Uterus (tissue), 4 donors: Measurements from ENCODE around the gene SPEG. TPM values are rescaled to one million over a fixed set of nuclear protein-coding genes. Genes with fewer than 3 reads are reported as not detected.
A peak's percentile ranks its signal among the peaks of the same experiment; 100 is the strongest.
"Not testable (repeated sequence)": the region's sequence is repeated elsewhere in the genome, so short reads cannot be mapped to it uniquely, and the experiment has no call there.

Source experiments
- DNase-seq, 2 donors: peaks; one replicate each; pipeline ENCODE4 v3.0.0-alpha.2; 2019 to 2020
- H3K27ac ChIP-seq, 2 donors: fragments of 200-600 bp; sonication (generic); 1 replicate in 1 of 2; 2 replicates in 1 of 2; pipeline ENCODE4 v1.5.1; 2016 to 2018
- H3K27me3 ChIP-seq, 2 donors: fragments of 200-600 bp; sonication (generic); one replicate each; pipeline ENCODE4 v1.5.1; 2018 to 2019; ENCODE audit warnings: control low read depth in 1 of 2
- H3K36me3 ChIP-seq, 2 donors: fragments of 200-600 bp; sonication (generic); one replicate each; pipeline ENCODE4 v1.5.1; 2019; ENCODE audit warnings: control low read depth in 1 of 2
- H3K4me1 ChIP-seq, 2 donors: fragments of 200-600 bp; sonication (generic); one replicate each; pipeline ENCODE4 v1.5.1; 2018 to 2019; ENCODE audit warnings: control low read depth in 1 of 2
- H3K4me3 ChIP-seq, 2 donors: fragments of 200-600 bp; sonication (generic); 1 replicate in 1 of 2; 2 replicates in 1 of 2; pipeline ENCODE4 v1.5.1; 2018 to 2019; ENCODE audit warnings: mild to moderate bottlenecking in 1 of 2
- H3K9me3 ChIP-seq, 2 donors: fragments of 200-600 bp; sonication (generic); one replicate each; pipeline ENCODE4 v1.5.1; 2019; ENCODE audit warnings: control low read depth in 1 of 2
- POLR2A ChIP-seq, 2 donors: fragments of 450-650 bp; IDR thresholded peaks; one replicate each; pipeline ENCODE4 v1.6.1; 2016; ENCODE audit warnings: antibody characterized with exemption in 2 of 2, mild to moderate bottlenecking in 1 of 2, moderate library complexity in 1 of 2
- intact Hi-C: fragments of 100-400 bp; cut with DNase I; formaldehyde crosslinking; loops from one replicate; pipeline ENCODE4 v1.15.1; 2023; ENCODE audit warnings: low total_unique reads
- total RNA-seq, 4 donors: library from RNA; depleted of rRNA in 3 of 4; stranded (reverse); fragments of >200 nt in 3 of 4; gene quantifications; one replicate each; pipeline versions ENCODE4 v1.1.0 to v1.2.4, GENCODE V29; 2014 to 2023
- TF ChIP-seq, protein P1 (sequence below), 4 experiments: fragments of 200-600 bp in 2 of 4; fragments of 450-650 bp in 2 of 4; sonication (generic) in 2 of 4; IDR thresholded peaks; one replicate each; pipeline ENCODE4 v1.5.1; 2016 to 2019; ENCODE audit warnings: antibody characterized with exemption in 4 of 4, mild to moderate bottlenecking in 2 of 4, moderate library complexity in 1 of 4
- donor health status: DM: yes; HTN: yes; CAD: no.

The SPEG gene
- total RNA-seq, 4 donors from 2014 or later: 22.9 to 318 (median 36.1) TPM

DNA sequence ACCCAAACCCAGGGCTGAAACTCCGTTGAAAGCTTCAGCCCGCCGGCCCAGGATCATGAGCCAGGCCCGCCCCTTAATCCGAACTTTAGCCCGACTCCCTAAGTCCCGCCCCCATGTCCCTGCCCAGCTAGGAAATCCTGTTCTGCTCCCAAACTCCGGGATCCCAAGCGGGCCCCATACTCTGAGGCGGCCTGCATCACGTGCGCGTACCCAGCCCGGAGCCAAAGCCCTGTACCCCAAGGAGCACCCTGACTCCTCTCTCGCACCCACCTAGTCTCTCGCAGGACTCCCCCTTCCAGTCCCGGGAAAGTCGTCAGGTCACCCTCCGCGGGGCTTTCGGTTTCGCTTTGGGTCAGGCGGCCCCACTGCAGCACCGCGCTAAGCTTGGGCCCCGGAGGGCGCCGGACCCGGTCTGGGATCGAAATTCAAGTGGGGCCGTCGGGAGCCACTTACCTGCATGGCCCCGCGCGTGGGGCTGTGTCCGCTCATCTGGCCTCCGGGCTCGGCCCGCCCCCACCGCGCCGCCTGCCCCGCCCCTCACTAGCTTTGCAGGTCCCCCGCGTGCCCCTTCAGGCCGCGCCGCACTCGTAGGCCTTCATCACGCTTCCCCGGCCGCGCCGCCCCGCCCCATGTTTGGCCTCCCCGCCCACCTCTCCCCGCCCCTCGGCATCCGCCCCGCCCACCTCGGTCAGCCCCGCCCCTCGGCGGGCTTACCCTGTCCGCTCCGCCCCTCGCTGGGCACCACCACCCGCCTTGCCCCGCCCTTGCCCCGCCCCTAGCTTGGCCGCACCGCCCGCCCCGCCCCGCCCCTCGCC lies 47.1 kb upstream of the SPEG start, which contains the start of gene DNPEP:
Gene DNPEP, minus strand, starts transcription at position 607 of the 815 bp plus-strand sequence. Its CDS starts 118 bp downstream, at position 489.
- no peaks in the 10 kb centered on the region for H3K27me3 ChIP-seq
- DNase-seq: peak; percentile 81 to 83
- H3K4me1 ChIP-seq: peaks cover 0 to 10% of the 10 kb centered on the region in 2 donors
- H3K36me3 ChIP-seq: no peaks in the 10 kb centered on the region
- peak within 1 kb of the TSS; percentile 93 to 96 for H3K27ac ChIP-seq
- H3K4me3 ChIP-seq: peak within 1 kb of the TSS; percentile 93 to 95
- peak in 1 of 2 donors; percentile 58 for TF ChIP-seq POLR2A (IDR thresholded peaks at IDR 0.05)
- TF ChIP-seq, protein P1, sequence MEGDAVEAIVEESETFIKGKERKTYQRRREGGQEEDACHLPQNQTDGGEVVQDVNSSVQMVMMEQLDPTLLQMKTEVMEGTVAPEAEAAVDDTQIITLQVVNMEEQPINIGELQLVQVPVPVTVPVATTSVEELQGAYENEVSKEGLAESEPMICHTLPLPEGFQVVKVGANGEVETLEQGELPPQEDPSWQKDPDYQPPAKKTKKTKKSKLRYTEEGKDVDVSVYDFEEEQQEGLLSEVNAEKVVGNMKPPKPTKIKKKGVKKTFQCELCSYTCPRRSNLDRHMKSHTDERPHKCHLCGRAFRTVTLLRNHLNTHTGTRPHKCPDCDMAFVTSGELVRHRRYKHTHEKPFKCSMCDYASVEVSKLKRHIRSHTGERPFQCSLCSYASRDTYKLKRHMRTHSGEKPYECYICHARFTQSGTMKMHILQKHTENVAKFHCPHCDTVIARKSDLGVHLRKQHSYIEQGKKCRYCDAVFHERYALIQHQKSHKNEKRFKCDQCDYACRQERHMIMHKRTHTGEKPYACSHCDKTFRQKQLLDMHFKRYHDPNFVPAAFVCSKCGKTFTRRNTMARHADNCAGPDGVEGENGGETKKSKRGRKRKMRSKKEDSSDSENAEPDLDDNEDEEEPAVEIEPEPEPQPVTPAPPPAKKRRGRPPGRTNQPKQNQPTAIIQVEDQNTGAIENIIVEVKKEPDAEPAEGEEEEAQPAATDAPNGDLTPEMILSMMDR (IDR thresholded peaks at IDR 0.05): peak in 1 of 4 experiments; percentile 5
- intact Hi-C loops: no loop called here
- H3K9me3 ChIP-seq: no peaks in the 10 kb centered on the region

DNA sequence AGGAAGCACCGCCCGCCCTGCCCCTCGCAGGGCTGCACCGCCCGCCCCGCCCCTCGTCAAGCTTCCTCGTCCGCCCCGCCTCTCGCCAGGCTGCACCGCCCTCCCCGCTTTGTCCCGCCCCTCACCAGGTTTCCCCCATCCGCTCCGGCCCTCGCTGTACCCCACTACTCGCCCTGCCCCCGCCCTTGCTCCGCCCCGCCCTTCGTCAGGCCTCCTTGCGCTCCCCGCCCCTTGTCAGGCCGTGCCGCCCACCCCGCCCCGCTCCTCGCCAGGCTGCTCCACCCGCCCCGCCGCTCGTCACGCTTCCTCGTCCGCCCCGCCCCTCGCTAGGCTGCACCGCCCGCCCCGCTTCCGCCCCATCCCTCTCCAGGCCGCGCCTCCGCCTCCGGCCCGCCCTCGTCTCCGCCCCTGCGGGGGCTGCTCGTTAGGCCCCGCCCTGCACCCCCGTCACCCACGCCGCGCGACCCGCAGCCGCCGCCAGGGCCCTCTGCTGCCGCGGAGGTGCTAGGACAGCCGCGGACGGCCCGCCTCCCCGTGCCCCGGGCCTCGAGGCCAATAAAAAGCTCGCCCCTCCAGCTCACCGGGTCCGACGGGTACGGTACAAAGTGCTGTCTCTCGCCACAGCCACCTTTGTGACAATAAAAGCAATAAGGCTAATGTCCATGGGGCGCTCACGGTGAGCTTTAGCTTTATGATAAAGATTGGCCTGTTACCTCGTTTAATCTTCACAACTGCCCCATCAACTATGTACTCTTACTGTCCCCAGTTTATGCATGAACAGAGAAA lies 46.3 kb upstream of the SPEG start:
- H3K9me3 ChIP-seq: no peaks in the 10 kb centered on the region
- TF ChIP-seq, protein P1 (IDR thresholded peaks at IDR 0.05): peak; percentile 42 to 95 (median 93)
- peak in 1 of 2 donors; percentile 30 for TF ChIP-seq POLR2A (IDR thresholded peaks at IDR 0.05)
- no peaks in the 10 kb centered on the region for H3K27me3 ChIP-seq
- intact Hi-C loops: no loop called here
- H3K36me3 ChIP-seq: no peaks in the 10 kb centered on the region
- H3K4me1 ChIP-seq: peaks cover 0 to 10% of the 10 kb centered on the region in 2 donors
- H3K27ac ChIP-seq: peak overlapping the region; percentile 93 to 96
- peak overlapping the region; percentile 19 to 95 for H3K4me3 ChIP-seq
- DNase-seq: peak; percentile 99

DNA sequence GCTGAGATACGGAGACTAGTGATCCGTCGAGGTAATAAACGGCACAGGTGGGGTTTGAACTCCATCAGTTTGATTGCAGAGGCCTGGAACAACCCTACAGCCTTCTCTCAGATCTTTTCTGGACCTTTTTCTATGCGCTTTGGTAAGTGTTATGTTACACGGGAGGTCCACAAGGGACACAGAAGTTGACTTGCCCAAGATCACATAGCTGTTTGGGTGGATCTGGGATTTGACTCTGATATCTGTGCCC lies 45.8 kb upstream of the SPEG start:
- Histone ChIP-seq H3K27me3 (no peaks in the 10 kb centered on the region), H3K4me1 (peaks cover 0 to 10% of the 10 kb centered on the region in 2 donors), H3K4me3 (peak overlapping the region in 1 of 2 donors; percentile 19), H3K9me3 (no peaks in the 10 kb centered on the region), H3K27ac (peak overlapping the region; percentile 93 to 96), H3K36me3 (no peaks in the 10 kb centered on the region)
- no peak for TF ChIP-seq POLR2A (IDR thresholded peaks at IDR 0.05)
- TF ChIP-seq, protein P1 (IDR thresholded peaks at IDR 0.05): no peak
- DNase-seq: no peak
- intact Hi-C loops: no loop called here

DNA sequence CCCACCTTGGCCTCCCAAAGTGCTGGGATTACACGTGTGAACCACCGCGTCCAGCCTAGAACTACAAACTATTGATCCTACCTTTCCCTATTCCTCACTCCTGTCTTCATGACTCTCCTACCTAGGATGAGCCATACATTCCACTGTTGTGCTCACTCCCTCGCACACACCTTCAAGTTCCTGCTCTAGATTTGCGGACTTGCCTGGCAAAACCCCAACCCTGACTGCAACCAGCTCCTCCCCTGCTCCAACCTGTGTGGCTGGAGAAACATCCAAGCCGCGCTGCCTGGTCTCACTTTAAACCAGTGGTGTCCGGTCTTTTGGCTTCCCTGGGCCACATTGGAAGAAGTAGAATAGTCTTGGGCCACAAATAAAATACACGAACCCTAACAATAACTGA lies 41.9 kb upstream of the SPEG start:
- Histone ChIP-seq H3K27ac (no peak overlapping the region), H3K9me3 (no peaks in the 10 kb centered on the region), H3K36me3 (no peaks in the 10 kb centered on the region), H3K4me1 (peaks cover 0 to 4% of the 10 kb centered on the region in 2 donors), H3K27me3 (no peaks in the 10 kb centered on the region), H3K4me3 (no peak overlapping the region)
- TF ChIP-seq, protein P1 (IDR thresholded peaks at IDR 0.05): no peak
- no peak for TF ChIP-seq POLR2A (IDR thresholded peaks at IDR 0.05)
- intact Hi-C loops: no loop called here
- peak in 1 of 2 donors; percentile 10 for DNase-seq

DNA sequence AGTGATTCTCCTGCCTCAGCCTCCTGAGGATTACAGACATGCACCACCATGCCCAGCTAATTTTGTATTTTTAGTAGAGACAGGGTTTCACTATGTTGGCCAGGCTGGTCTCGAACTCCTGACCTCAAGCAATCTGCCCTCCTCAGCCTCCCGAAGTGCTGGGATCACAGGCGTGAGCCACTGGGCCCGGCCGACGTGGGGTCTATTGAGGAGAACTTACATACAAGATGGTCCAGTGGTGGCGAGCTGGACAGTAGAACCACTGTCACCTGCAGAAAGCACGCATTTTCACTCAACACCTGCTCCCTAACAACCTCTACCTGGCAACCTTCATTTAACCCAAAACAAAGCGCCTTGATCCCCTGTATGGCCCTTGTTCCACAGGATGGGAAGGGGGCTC lies 39.6 kb upstream of the SPEG start:
- intact Hi-C loops, H3K27me3 ChIP-seq, H3K36me3 ChIP-seq, H3K9me3 ChIP-seq, H3K4me1 ChIP-seq, H3K27ac ChIP-seq, H3K4me3 ChIP-seq: not testable (repeated sequence)
- peak in 1 of 2 donors; percentile 7 for DNase-seq
